HG03457 (cell line): ENCODE measurements around the gene CXCL13.
"Not testable (repeated sequence)": the region's sequence is repeated elsewhere in the genome, so short reads cannot be mapped to it uniquely, and the experiment has no call there.

Source experiments
- ATAC-seq: cut with Tn5 transposase; IDR thresholded peaks from one replicate; pipeline ENCODE4 v1.9.1; 2021; ENCODE audit warnings: moderate number of reproducible peaks; ENCODE audit not compliant: unreplicated experiment

CXCL13 gene, protein sequence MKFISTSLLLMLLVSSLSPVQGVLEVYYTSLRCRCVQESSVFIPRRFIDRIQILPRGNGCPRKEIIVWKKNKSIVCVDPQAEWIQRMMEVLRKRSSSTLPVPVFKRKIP

DNA sequence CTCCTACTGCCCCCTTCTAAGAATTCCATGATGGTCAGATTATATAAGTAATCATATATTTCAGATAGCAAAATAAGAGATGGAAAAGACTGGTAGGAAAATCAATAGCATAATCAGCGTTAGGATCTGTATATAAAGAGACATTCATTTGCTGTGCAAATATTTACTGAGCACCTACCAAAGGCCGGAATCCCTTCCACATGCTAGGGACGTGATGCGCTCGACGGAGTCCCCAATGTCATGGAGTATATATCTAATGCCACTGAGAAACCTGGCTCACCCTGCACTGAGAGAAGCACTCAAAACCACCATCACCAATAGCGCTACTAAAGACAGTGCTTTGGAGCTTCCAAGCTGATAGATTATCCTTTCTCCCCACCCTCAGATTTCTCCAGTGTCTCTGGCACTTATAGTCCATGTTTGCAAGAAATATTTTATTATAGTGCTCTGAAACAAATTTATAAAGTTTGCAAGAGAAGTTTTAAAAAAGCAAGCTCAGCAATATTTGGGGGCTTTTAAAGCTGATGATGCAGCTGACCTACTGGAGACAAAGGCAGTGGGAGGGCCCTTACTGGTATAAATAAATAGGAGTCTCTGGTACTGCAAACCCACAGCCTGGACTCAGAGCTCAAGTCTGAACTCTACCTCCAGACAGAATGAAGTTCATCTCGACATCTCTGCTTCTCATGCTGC lies at the start of gene CXCL13:
TSS of gene CXCL13 (plus strand) at position 611 of the 693 bp plus-strand sequence. CDS start at position 657, 46 bp downstream.
- no peak for ATAC-seq

DNA sequence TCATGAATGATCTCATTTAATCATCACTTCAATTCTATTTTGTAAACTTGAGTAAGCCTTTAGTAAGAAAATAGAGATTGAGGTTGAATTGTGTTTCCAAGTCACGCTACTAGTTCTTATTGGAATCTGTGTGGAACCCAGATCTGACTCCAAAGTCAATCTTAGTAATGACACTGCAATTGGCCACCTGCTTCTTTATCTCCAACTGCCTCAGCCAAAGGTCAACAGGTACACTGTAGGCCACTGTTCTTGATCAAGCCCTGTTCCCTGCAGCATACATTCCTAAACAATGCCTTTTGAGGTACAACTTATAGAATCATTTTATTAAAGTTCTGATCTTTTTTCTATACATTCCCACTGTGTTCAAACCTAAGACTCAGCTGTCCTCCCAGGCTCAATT lies 45.5 kb upstream of the CXCL13 start:
- ATAC-seq = no peak

DNA sequence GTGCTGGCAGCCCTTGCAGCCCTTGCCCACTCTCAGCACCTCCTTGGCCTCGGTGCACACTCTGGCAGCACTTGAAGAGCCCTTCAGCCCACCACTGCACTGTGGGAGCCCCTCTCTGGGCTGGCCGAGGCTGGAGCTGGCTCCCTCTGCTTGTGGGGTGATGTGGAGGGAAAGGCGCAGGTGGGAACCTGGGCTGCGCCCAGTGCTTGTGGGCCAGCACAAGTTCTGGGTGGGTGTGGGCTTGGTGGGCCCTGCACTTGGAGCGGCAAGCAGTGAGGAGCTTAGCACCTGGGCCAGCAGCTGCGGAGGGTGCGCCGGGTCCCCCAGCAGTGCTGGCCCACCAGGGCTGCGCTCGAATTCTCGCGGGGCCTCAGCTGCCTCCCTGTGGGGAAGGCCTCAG lies 43.9 kb upstream of the CXCL13 start:
- not testable (repeated sequence) for ATAC-seq

DNA sequence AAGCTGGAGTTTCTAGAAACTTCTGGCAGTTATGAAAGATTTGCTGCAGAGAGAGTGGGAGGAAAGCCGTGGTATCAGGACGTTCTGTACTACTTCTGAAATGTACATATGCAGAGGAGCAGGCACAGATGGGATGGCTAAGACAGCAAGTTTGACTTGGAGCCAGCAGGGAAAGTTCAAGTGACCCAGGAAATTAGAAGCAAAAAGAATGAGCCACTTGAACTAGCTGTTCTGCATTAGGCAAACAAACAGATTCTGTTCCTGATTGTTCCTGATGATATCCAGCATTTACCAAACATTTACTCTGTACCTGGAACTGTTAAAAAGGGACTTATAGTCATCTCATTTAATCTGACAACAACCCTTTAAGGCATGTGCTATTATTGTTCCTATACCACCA lies 41.4 kb upstream of the CXCL13 start:
- ATAC-seq = no peak

DNA sequence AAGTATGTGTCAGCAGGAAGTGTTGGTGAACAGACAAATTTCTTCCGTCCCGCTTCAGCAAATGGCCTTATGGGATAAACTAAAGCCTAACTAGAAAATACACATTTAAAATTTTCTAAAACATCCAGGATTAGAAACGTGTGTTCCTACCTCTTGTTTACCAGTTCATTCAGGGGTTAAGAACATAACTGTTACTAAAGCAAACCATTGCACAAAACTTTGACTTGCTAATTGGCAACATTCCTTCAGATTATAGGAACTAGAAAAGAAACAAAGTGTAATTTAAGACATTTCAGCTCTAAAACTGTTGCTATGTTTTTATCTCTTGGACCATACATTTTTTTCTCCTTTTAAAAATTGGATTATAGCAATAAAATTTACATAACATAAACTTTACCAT lies 39.5 kb upstream of the CXCL13 start:
- no peak for ATAC-seq

DNA sequence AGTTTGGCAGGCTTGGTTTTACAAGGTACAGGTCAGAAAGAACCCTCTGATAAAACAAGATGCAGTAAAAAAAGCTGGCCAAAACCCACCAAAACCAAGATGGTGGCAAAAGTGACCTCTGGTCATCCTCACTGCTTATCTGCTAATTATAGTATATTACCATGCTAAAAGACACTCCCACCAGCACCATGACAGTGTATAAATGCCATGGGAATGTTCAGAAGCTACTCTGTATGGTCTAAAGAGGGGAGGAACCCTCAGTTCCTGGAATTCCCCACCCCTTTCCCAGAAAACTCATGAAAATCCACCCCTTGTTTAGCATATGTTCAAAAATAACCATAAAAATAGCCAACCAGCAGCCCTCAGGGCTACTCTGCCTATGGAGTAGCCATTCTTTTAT lies 38.1 kb upstream of the CXCL13 start:
- ATAC-seq = no peak

DNA sequence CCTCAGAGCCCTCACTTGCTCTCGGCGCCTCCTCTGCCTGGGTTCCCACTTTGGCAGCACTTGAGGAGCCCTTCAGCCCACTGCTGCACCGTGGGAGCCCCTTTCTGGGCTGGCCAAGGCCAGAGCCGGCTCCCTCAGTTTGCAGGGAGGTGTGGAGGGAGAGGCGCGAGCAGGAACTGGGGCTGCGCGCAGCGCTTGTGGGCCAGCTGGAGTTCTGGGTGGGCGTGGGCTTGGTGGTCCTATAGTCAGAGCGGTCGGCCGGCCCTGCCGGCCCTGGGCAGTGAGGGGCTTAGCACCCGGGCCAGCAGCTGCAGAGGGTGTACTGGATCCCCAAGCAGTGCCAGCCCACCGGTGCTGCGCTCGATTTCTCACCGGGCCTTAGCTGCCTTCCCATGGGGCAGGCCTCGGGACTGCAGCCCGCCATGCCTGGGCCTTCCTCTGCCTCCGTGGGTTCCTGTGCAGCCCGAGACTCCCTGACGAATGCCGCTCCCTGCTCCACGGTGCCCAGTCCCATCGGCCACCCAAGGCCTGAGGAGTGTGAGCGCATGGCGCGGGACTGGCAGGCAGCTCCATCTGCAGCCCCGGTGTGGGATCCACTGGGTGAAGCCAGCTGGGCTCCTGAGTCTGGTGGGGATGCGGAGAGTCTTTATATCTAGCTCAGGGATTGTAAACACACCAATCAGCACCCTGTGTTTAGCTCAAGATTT lies 35.0 kb upstream of the CXCL13 start:
- ATAC-seq = not testable (repeated sequence)

DNA sequence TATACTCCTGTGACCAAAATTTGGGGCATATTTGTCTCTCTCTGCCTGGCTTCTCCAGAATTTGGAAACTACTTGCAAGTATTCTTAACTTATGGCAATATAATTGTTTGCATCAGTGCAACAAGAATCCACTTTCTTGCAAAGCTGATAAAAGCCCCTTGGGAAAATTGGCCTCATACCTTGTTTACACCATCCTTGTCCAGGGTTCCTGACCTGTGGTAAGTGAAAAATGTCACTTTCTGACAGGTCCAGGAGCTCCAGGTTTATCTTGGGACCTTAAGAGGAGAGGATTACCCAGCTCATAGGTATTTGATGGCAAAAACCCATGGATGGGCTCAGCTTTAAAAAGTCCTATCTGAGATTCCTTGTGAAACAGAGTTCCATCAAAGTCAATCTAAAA lies 29.3 kb upstream of the CXCL13 start:
- no peak for ATAC-seq

DNA sequence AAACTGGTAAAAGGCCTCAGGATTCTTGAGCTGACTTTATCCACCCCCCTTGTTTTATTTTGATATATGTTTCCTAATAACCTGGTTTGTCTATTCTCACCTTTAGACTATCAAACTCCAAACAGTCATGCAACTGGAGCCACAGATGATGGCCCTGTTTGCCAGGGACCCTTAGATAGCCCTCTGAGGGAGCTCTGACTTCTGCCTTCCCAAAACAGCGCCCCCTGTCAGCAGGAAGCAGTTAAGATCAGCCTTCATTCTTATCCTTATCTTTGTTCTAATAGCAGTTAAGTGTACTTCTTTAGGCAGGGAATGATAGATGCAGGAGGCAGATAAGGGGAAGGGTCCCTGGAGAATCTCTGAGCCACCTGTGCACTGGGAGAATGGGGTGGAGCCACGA lies 27.5 kb upstream of the CXCL13 start:
- no peak for ATAC-seq

DNA sequence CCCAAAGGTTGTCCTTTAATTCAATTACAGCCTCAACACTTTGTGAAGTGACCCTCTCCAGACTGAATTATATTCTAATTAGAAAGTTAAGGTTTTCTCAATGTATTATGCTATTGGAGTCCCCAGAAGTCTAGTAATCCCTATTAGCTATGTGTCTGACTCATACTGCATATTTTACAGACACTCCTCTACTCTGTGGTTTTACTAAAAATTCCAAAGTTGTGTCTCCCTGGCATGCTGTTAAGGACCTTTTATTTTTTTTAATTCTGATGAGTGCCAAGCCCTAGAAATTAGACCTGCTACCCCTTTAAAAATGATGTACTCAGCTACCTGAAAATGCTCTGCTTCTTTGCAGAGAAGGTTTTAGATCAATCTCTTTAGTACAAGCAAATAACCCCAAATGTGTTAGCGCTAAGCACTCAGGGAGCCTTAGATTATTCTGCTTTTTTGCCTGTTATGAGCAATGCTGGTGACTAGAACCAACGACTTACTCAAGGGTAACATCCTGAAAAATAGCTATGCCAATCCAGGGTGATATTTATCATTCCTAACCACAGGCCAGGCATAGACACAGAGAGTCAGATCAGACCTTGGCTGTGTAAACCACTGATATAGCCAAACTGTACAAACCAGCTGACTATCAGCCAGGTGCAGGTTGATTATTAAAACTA lies 26.1 kb upstream of the CXCL13 start:
- no peak for ATAC-seq

DNA sequence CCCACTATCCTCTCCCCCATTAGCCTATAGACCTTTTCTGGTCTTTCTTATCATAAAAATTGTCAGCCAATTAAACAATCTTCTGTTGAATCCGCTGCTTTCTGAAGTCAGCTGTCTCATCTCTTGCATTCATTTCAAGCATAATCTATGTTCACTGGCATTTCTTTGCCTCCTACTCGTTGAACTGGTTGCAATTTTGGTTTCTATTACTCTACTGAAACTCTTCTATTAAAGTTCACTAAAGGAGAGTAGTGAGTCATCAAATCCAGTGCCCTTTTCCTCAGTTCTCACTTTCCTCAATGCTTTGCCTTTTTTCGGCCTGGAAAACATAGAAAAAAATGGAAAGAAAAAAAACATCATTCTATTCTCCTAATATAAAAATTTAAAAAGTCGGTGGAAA lies 23.9 kb upstream of the CXCL13 start:
- peak; percentile 59 for ATAC-seq

DNA sequence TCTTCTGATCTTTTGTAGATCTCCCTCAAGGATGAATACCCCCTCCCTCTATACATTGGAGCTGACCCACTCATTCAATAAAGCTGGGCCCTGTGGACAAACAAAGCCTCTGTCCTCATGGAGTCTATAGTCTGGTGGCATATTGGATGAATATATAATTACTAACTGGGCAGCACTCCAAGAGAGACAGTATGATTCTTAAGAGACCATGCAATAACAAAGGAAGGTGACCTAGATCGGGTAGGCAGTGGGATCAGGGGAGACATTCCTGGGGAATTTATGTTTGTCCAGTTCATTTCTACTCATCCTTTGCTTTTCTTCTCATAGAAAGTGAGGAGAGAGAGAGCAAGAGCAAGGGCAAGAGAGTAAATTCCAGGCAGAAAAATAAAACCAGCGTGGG lies 23.5 kb upstream of the CXCL13 start:
- ATAC-seq = no peak

DNA sequence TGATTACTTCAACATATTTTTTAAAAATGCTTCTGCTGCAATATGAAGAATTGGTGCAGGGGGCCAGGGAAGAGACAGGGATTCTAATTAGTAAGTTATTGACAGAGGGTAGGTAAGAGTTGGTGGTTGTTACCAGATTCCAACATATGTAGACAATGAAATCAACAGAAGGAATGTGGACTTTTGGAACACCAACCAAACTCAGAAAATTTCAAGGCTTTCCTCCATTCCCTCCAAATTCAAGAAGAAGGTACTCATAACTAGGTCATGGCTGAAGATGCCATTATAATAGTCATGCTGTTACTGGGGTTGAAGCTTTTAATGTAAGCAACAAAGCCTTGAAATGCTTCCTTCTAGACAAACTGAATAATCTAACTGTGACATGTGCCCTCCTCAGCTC lies 22.9 kb upstream of the CXCL13 start:
- no peak for ATAC-seq

DNA sequence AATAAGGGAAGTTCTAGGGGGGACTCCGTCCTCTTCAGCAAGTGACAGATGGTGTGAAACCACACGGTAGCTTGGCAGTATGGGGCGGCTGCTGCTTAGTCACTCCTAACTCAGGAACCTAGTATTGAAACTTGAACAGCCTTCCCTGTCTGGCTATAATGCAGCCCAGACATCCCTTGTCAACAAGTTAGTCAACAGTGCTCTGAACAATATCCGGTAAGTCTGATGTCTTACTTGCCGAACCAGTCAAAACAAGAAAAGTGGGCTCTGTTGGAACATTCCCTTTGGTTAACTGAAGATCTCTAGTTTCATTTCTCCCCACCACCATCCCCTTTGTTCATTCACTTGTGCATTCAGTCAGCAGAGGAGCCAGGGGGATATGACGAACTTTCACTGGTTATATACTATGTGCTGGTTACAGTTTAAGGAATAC lies 18.7 kb upstream of the CXCL13 start:
- ATAC-seq = peak; percentile 97

DNA sequence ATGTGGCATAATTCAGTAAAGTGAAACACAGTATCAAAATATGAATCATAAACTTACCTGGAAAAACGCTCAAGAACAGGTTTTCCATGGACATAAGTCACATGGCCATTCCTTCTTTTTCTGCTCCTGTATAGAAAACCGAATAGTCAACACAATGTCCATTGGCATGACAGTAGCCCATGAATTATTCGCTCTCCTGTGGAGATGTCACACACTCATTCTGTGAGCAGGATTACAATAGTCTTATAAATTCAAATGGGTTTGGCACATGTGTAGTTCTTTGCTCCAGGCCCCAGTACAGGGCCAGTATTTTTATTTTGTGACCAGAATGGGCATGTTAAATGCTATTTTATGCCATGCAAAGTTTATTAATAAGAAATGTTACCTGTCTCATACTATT lies 15.1 kb upstream of the CXCL13 start:
- ATAC-seq = no peak

DNA sequence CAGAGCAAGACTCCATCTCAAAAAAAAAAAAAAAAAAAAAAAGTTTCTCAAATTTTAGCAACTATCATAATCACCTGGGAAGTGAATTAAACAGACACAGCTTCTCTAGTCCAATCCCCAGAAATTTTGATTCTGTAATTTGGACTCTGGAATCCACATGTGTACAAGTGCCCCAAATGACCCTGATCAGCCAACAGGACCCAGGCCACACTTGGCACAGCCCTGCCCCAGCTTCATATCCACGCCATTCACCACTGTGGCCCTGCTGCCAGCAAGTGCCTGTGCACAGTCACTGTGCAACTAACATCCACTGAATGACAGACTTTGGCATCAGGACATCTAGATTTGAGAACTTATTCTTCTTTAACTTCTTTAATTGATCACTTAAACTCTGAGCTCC lies 14.1 kb upstream of the CXCL13 start:
- no peak for ATAC-seq

DNA sequence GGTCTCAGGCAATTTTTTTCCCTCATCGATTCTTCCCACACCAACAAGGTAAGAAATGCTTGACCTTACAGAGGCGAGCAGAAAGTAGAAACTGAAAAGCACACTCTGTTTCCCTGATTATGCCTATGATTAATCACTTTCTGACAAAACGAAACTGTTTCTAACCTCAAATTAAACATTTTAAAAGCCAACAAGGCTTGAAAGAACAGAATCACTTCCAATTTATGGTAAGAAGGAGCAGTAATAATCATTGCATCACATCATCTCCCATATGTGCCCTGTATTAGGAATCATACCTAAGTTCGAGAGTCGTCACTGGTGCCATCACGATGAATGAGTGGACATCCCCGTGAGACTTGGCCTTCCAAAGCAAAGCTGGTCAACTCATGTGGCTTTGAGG lies 12.5 kb upstream of the CXCL13 start:
- ATAC-seq = no peak

DNA sequence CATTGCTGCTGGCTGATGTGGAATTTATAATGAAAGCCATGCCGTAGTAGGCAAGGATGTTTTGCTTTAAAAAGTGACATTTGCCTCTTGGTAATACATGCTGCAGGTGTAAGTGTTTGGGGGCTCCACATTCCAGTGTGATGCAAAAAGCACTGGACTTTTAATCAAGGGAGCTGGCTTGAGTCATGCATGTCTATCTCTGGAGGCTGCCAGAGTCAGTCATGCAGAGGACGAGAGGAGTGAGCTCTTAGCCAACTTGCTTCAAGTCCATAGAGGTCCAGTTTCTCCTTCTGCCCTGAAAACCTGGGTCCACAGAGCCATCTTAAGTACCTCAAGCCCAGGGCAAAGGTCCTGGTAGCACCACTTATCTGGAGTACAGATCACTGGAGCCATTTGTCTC lies 11.6 kb upstream of the CXCL13 start:
- no peak for ATAC-seq

DNA sequence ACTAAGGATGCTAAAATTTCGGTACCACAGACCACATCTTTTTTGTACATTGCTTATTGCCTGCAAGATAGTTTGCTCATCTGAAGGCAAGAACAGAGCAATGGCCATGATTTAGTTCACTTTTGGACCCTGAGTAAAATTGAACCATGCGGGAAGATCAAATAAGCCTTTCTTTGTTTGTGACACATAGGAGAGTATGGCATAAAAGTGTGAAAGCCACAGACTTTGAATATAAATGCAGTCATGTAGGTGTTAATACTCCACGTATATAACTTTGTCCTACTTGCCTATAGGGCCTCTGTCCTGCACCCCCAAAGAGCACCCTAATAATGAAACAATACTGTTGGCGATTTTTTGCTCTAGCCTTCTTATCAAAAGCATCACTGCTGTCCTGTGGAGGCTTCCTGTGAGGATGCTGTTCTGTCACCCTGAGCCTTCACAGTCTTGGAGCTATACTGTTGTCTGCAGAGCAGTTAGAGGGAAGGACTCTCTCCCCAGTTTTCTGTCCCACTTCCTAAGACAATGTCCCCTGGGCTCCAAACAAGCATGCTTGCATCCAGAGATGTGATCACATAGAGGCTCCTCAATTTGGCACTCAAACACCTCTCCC lies 10.2 kb upstream of the CXCL13 start:
- no peak for ATAC-seq

DNA sequence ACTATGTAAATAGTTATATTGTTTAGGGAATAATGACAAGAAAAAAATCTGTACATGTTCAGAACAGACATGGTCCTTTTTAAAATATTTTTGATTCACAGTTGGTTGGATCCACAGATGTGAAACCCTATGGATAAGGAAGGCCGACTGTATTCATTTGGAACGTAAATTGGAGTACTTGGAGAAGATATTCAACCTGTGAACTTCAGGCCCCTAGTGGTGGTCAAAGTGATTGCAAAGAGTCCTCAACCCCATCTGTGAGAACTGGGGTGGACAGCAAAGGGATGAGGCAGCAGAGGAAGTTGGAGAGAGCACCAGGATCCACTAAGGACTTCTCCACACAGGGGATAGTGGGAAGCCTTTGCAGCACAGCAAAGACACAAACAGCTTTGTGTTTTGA lies 6.2 kb upstream of the CXCL13 start:
- ATAC-seq = no peak
